Left lung (tissue), 10 donors: ENCODE results near the gene SIK3. TPM values are rescaled to one million over a fixed set of nuclear protein-coding genes. Genes with fewer than 3 reads are reported as not detected.
A peak's percentile ranks its signal among the peaks of the same experiment; 100 is the strongest.

Experiments
- ATAC-seq: fragments of 200-7000 bp; cut with Tn5 transposase; one replicate; pipeline ENCODE4 v1.9.1; 2020; ENCODE audit warnings: moderate library complexity
- DNase-seq, 4 donors: peaks; one replicate each; pipeline ENCODE4 v3.0.0-alpha.2; 2013 to 2020
- H3K27ac ChIP-seq, 2 donors: fragments of 200-600 bp; sonication (generic) in 1 of 2; one replicate each; pipeline versions ENCODE4 v1.5.0 to v1.8.0; 2020 to 2021
- H3K27me3 ChIP-seq, 2 donors: fragments of 200-600 bp; sonication (generic) in 1 of 2; one replicate each; pipeline versions ENCODE4 v1.5.0 to v1.8.0; 2020 to 2021
- H3K36me3 ChIP-seq, 2 donors: fragments of 200-600 bp; sonication (generic) in 1 of 2; one replicate each; pipeline versions ENCODE4 v1.5.0 to v1.8.0; 2020 to 2021
- H3K4me1 ChIP-seq, 2 donors: fragments of 200-600 bp; one replicate each; pipeline ENCODE4 v1.8.0; 2021
- H3K4me3 ChIP-seq, 2 donors: fragments of 200-600 bp; sonication (generic) in 1 of 2; one replicate each; pipeline versions ENCODE4 v1.5.0 to v1.8.0; 2020 to 2021; ENCODE audit warnings: mild to moderate bottlenecking in 1 of 2
- H3K9me3 ChIP-seq, 2 donors: fragments of 200-600 bp; sonication (generic) in 1 of 2; one replicate each; pipeline versions ENCODE4 v1.5.0 to v1.8.0; 2020 to 2021
- intact Hi-C, 2 donors: fragments of 100-400 bp; cut with DNase I; formaldehyde crosslinking; loops; one replicate each; pipeline versions ENCODE4 v1.11.2 to v1.14.2; 2022
- polyA plus RNA-seq, 6 donors: library from polyadenylated mRNA; unstranded; fragments of 120-200 nt; gene quantifications; one replicate each; pipeline ENCODE4 v1.2.1, GENCODE V29; 2013; ENCODE audit not compliant: insufficient read length in 6 of 6
- total RNA-seq, 2 donors: library from RNA; stranded (reverse); fragmentation: NEBNext Ultra II Directional; extraction: Animal tissue kit (Norgen Biotek cat#: 25700); gene quantifications; one replicate each; pipeline ENCODE4 v1.2.1, GENCODE V29; 2021
- TF ChIP-seq, protein P1 (sequence below), 2 donors: fragments of 200-600 bp; sonication (generic) in 1 of 2; IDR thresholded peaks; one replicate each; pipeline versions ENCODE4 v1.5.0 to v1.8.0; 2021; ENCODE audit warnings: antibody characterized with exemption in 2 of 2
- donor health status: DM: no; HTN: yes; CAD: no.
- donor health status: DM: no; HTN: no; CAD: no.

Gene SIK3
- total and polyA plus RNA-seq, 8 donors: 28.0 to 49.6 (median 35.9) TPM

DNA sequence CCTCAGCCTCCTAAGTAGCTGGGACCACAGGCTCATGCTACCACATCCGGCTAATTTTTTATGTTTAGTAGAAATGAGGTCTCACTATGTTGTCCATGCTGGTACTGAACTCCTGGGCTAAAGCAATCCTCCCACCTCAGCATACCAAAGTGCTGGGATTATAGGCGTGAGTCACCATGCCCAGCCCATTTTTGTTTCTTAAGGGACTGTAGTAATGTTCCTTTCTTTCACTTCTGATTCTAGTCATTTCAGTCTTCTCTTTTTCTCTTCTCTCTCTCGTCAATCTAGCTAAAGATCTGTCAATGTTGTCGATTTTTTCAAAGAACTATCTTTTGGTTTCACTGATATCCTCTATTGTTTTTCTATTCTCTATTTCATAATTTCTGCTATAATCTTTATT, 149.8 kb downstream of the SIK3 start:
- ATAC-seq: peak; percentile 54
- peaks cover 0 to 18% of the 10 kb centered on the region in 2 donors for H3K4me1 ChIP-seq
- no peaks in the 10 kb centered on the region for H3K27me3 ChIP-seq
- peaks cover 0 to 23% of the 10 kb centered on the region in 2 donors for H3K36me3 ChIP-seq
- TF ChIP-seq, protein P1, sequence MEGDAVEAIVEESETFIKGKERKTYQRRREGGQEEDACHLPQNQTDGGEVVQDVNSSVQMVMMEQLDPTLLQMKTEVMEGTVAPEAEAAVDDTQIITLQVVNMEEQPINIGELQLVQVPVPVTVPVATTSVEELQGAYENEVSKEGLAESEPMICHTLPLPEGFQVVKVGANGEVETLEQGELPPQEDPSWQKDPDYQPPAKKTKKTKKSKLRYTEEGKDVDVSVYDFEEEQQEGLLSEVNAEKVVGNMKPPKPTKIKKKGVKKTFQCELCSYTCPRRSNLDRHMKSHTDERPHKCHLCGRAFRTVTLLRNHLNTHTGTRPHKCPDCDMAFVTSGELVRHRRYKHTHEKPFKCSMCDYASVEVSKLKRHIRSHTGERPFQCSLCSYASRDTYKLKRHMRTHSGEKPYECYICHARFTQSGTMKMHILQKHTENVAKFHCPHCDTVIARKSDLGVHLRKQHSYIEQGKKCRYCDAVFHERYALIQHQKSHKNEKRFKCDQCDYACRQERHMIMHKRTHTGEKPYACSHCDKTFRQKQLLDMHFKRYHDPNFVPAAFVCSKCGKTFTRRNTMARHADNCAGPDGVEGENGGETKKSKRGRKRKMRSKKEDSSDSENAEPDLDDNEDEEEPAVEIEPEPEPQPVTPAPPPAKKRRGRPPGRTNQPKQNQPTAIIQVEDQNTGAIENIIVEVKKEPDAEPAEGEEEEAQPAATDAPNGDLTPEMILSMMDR (IDR thresholded peaks at IDR 0.05): no peak
- no peak for DNase-seq
- no peaks in the 10 kb centered on the region for H3K9me3 ChIP-seq
- intact Hi-C loops: no loop called here
- H3K27ac ChIP-seq: peak overlapping the region in 1 of 2 donors; percentile 84
- H3K4me3 ChIP-seq: no peak overlapping the region

DNA sequence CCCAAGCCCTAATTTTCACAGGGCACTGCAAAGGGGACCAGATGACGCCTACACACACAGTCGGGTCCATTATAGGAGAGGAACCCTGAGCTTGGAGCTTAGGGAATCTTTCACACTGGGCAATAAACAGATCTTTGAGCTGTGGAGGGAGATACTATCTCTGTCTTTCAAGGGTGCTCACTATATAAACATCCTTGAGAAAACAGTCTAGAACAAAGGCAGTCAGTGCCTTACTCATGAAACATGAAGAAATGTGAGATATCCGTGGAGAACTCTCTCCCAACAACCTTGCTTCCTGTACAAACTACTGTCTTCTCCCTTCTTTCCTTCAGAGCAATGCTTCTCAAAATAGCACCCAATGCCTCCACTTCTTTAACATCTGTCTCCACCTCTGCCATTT, 151.8 kb downstream of the SIK3 start:
- no peaks in the 10 kb centered on the region for H3K27me3 ChIP-seq
- H3K9me3 ChIP-seq: no peaks in the 10 kb centered on the region
- TF ChIP-seq, protein P1 (IDR thresholded peaks at IDR 0.05): no peak
- no peak overlapping the region for H3K4me3 ChIP-seq
- intact Hi-C loops: no loop called here
- ATAC-seq: no peak
- peaks cover 0 to 21% of the 10 kb centered on the region in 2 donors for H3K36me3 ChIP-seq
- no peak overlapping the region for H3K27ac ChIP-seq
- H3K4me1 ChIP-seq: peaks cover 0 to 18% of the 10 kb centered on the region in 2 donors
- no peak for DNase-seq

DNA sequence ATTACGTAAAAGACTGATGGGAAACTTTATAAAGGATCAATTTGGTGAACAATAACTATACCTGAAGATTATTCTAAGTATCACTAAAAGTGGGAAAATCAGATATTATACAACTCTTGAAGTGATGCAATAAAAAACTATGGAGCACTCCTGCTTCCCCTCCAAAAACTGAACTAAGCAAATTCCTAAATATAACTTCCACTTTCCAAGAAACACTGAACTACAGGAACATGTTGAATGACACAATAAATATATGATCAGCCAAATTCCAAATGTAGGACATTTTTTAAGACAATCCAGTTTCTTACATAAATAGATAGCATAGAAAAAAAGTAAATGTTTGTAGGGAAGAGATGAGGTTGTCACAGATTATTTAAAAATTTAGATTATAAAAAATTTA, 158.7 kb downstream of the SIK3 start:
- TF ChIP-seq, protein P1 (IDR thresholded peaks at IDR 0.05): no peak
- no peak for DNase-seq
- Histone ChIP-seq H3K4me1 (peaks cover 0 to 13% of the 10 kb centered on the region in 2 donors), H3K36me3 (no peaks in the 10 kb centered on the region), H3K27ac (no peak overlapping the region), H3K9me3 (no peaks in the 10 kb centered on the region), H3K27me3 (no peaks in the 10 kb centered on the region), H3K4me3 (no peak overlapping the region)
- no peak for ATAC-seq
- intact Hi-C loops: no loop called here

DNA sequence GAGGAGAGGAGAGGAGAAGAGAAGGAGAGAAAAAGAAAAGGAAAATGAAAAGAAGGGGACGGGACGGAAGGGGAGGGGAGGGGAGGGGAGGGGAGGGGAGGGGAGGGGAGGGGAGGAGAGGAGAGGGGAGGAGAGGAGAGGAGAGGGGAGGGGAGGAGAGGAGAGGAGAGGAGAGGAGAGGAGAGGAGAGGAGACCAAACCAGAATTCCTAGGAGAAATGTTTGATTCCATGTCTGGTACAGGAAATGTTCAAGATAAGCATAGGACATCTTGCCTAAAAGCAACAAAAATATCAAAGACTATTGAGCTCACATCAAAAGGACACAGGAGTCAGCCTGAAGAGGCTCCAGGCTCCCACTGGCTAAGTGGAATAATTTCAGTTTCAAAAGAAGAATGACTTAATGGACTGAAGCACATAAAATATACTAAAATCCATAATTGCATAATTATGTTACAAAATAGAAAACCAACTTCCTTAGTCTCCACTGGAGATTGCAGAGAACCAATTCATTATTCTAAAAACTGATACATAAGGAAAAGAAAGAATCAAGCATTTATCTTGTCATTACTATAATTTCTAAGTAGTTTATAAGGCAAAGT, 159.7 kb downstream of the SIK3 start:
- H3K27me3 ChIP-seq: no peaks in the 10 kb centered on the region
- peak overlapping the region in 1 of 2 donors; percentile 13 for H3K27ac ChIP-seq
- H3K4me3 ChIP-seq: no peak overlapping the region
- DNase-seq (no peak), ATAC-seq (no peak)
- H3K4me1 ChIP-seq: peaks cover 0 to 13% of the 10 kb centered on the region in 2 donors
- H3K36me3 ChIP-seq: no peaks in the 10 kb centered on the region
- TF ChIP-seq, protein P1 (IDR thresholded peaks at IDR 0.05): no peak
- H3K9me3 ChIP-seq: no peaks in the 10 kb centered on the region
- intact Hi-C loops: no loop called here

DNA sequence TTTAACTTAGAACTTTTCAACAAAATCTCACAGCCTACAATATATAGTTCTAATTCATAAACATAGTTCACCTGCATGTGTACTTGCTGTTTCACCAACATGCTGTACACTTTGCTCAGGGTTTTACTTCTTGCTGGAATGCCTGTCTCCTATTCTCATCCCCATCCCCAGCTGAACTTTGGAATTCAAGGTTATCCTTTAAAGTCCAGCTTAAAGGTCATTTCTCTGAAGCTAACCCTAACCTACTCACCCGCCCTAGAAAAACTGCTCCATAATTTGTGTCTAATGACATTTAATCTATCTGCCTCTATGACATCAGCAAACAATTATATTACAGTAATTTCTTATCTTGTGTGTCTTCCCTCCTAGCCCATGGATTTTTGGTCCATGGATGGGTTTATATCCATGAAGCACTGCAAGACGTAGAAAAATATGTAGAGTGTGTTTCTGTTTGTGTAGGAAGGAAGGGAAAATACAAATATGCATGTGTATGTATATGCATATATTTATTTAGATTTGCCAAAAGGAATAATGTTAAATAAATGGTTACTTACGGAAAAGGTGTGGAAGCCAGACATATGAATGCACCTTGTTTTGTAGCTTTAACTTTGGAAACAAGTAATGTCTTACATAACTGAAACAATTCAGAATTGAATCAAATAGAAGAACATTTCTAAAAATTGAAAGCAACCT, 161.3 kb downstream of the SIK3 start:
- TF ChIP-seq, protein P1 (IDR thresholded peaks at IDR 0.05): no peak

More for the DNA sequence above, 161.3 kb downstream of the SIK3 start:
- H3K27ac ChIP-seq: no peak overlapping the region
- H3K9me3 ChIP-seq: no peaks in the 10 kb centered on the region
- no peaks in the 10 kb centered on the region for H3K36me3 ChIP-seq
- H3K4me1 ChIP-seq: peaks cover 5 to 23% of the 10 kb centered on the region in 2 donors
- no peak overlapping the region for H3K4me3 ChIP-seq
- intact Hi-C loops: no loop called here
- no peak for DNase-seq
- no peaks in the 10 kb centered on the region for H3K27me3 ChIP-seq
- ATAC-seq: no peak
